A549 treated with CpdA at 1 μM for 4 hours (cell line): Measurements from ENCODE around the gene NKPD1. TPM values are rescaled to one million over a fixed set of nuclear protein-coding genes. Genes with fewer than 3 reads are reported as not detected.

Experiments
- total RNA-seq: library from RNA; stranded (reverse); fragments of 200-300 nt; extraction: Qiagen RNA extraction; gene quantifications from 5 replicates; pipeline ENCODE4 v1.2.3, GENCODE V29; 2022; ENCODE audit warnings: low read depth

The NKPD1 gene, protein sequence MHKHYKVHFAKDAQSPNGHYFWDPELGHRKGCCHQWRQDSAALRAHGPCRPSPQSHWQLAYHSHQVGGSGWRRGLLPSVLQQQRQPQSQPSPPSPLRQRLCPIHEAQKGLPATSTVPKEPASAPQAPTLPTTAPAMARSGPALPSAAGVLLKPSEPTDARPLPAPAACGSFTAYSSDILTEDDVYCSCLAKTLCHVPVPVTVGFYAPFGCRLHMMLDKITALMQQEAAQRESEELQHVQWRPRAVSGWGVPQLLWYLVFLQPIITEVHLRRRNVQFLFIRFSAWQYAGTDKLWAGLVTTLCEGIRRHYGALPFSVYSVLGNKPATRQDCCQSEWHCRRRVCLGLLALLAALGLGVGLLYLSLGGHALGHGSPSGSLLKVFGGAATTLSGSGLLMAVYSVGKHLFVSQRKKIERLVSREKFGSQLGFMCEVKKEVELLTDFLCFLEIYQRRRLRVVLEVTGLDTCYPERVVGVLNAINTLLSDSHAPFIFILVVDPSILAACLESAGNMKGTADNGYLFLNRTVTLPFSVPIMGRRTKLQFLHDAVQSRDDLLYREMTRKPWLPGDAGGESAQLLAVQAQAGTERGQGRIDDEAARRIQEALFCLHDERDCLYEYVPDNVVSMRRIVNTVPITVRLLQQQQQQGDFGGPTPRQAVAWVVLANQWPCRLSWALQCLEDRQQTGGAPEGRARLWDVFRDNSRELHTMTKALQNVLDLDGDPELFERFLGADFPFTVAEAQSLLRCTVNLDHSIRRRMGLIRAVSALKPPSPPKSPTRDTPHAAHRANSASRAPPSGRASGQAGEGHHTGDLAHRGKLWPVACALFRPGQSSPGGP
- 0.06 to 0.13 TPM (median 0.08 TPM) in 5 replicates for total RNA-seq

GRCh38 chr19:45160870-45161737, at the start of gene NKPD1:
Gene NKPD1, minus strand, starts transcription at chr19:45160982. Its CDS starts 832 bp downstream, at chr19:45160150.

DNA sequence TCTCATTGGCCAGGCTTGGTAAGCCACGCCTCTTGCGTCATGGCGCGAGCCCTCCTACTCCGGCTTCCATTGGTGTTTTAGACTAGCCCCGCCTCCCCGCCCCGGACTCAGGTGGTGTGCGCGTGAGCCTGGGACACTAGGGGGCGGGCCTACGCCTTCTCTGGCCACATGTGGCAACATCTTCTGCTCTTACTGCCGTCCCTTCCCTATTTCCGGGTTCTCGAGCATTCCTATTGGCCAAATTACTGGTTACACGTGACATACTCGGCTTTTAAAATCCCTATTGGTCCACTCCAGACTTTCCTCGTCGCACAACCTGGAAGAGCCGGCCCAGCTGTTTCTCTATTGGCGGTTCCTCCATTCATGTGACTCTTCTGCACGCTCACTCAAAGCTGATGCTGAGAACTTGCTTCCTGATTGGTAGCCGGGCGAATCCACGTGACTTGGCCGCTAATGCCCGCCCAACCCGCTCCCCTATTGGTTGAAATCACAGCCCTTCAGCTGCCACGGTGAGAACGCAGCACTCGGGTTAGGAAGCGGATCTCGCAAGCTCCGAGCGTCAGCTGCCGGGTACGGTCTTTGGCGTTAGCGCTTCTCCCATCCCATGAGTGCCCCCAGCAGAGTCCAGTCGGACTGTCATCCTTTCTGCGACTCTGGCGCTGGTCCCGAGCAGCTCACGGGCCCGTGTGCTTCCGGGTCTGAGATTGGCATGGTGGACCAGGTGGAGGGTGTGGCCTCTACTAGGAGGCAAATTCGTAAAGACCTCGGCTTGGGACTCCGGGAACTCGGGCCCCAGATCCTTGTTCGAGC, 17.7 kb upstream of the NKPD1 start, which contains the start of gene BLOC1S3:
Gene BLOC1S3, plus strand, starts transcription at position 523 of the 810 bp plus-strand sequence. CDS start 513 bp downstream, outside the sequence.

GRCh38 chr19:45177817-45178261, 17.1 kb upstream of the NKPD1 start, which contains the start of gene TRAPPC6A:
Gene TRAPPC6A, minus strand, starts transcription at chr19:45178237. Its CDS starts 19 bp downstream, at chr19:45178218.

Other genes with a start within 250 kb of the NKPD1 start
- gene APOC1, start 246.4 kb downstream of the NKPD1 start, total RNA-seq: 110 to 130 TPM (median 116 TPM) in 5 replicates
- not detected in 5 replicates for gene APOC4, start 218.7 kb downstream of the NKPD1 start, total RNA-seq
- gene APOC2, start 214.9 kb downstream of the NKPD1 start, total RNA-seq: not detected in 5 replicates
- gene CLPTM1, start 205.6 kb downstream of the NKPD1 start, total RNA-seq: 127 to 184 TPM (median 178 TPM) in 5 replicates
- 30.9 to 59.5 TPM (median 54.2 TPM) in 5 replicates for gene RELB, start 159.5 kb downstream of the NKPD1 start, total RNA-seq
- 58.1 to 70.1 TPM (median 63.4 TPM) in 5 replicates for gene CLASRP, start 121.9 kb downstream of the NKPD1 start, total RNA-seq
- 5.1 to 9.5 TPM (median 8.6 TPM) in 5 replicates for gene ZNF296, start 84.5 kb downstream of the NKPD1 start, total RNA-seq
- gene GEMIN7, start 81.7 kb downstream of the NKPD1 start, total RNA-seq: 85.5 to 94.6 TPM (median 87.1 TPM) in 5 replicates
- gene PPP1R37, start 67.8 kb downstream of the NKPD1 start, total RNA-seq: 22.9 to 30.9 TPM (median 28.4 TPM) in 5 replicates
- gene TRAPPC6A, start 17.3 kb upstream of the NKPD1 start, total RNA-seq: 32.8 to 43.4 TPM (median 42.7 TPM) in 5 replicates
- 10.3 to 15.3 TPM (median 12.8 TPM) in 5 replicates for gene BLOC1S3, start 17.8 kb upstream of the NKPD1 start, total RNA-seq
- 0.78 to 1.4 TPM (median 1.2 TPM) in 5 replicates for gene EXOC3L2, start 84.4 kb upstream of the NKPD1 start, total RNA-seq
- gene MARK4, start 90.3 kb upstream of the NKPD1 start, total RNA-seq: 5.4 to 7.9 TPM (median 7.7 TPM) in 5 replicates
- not detected in 5 replicates for gene CKM, start 161.9 kb upstream of the NKPD1 start, total RNA-seq
- 0.53 to 0.78 TPM (median 0.72 TPM) in 5 replicates for gene KLC3, start 179.8 kb upstream of the NKPD1 start, total RNA-seq
- gene ERCC2, start 209.6 kb upstream of the NKPD1 start, total RNA-seq: 10.3 to 14.6 TPM (median 12.0 TPM) in 5 replicates
- gene PPP1R13L, start 244.1 kb upstream of the NKPD1 start, total RNA-seq: 22.3 to 33.2 TPM (median 26.9 TPM) in 5 replicates
- 43.7 to 53.6 TPM (median 44.4 TPM) in 5 replicates for gene POLR1G, start 245.7 kb upstream of the NKPD1 start, total RNA-seq